ENCODE data around the gene SLC25A2.

Gene SLC25A2

DNA sequence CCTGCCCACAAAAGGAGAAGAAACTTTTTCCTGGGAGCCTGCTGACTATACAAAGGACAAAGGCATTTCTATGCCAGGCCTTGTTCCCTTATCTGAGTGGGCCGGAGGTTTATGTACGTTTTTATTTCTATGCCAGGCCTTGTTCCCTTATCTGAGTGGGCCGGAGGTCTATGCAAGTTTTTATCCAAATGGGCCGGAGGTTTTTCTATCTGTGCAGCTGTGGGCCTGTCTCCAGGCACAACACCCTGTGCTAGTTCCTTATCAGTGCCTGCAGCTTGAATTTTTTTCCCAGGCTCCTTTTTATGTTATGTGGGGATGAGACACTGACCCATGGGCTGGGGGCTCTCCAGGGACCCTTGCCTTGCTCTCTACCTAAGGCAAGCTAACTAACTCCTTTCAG lies 5.5 kb downstream of the SLC25A2 start:
- TF ChIP-seq, protein P1, sequence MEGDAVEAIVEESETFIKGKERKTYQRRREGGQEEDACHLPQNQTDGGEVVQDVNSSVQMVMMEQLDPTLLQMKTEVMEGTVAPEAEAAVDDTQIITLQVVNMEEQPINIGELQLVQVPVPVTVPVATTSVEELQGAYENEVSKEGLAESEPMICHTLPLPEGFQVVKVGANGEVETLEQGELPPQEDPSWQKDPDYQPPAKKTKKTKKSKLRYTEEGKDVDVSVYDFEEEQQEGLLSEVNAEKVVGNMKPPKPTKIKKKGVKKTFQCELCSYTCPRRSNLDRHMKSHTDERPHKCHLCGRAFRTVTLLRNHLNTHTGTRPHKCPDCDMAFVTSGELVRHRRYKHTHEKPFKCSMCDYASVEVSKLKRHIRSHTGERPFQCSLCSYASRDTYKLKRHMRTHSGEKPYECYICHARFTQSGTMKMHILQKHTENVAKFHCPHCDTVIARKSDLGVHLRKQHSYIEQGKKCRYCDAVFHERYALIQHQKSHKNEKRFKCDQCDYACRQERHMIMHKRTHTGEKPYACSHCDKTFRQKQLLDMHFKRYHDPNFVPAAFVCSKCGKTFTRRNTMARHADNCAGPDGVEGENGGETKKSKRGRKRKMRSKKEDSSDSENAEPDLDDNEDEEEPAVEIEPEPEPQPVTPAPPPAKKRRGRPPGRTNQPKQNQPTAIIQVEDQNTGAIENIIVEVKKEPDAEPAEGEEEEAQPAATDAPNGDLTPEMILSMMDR (IDR thresholded peaks at IDR 0.05; ENCODE audit: control insufficient read depth, extremely low read depth, insufficient read depth), result no peak
- DNase-seq (ENCODE audit: low read depth), result no peak

GRCh38 chr5:141272906-141273305 lies 30.9 kb downstream of the SLC25A2 start:
- no peak for DNase-seq (ENCODE audit: low read depth)
- no peak overlapping the region for H3K4me3 ChIP-seq (ENCODE audit: low read depth, low read length)
- TF ChIP-seq, protein P1 (IDR thresholded peaks at IDR 0.05; ENCODE audit: control insufficient read depth, extremely low read depth, insufficient read depth), result no peak

More for the DNA sequence above, 5.5 kb downstream of the SLC25A2 start:
- no peak overlapping the region for H3K4me3 ChIP-seq (ENCODE audit: low read depth, low read length)

GRCh38 chr5:141269195-141269594 lies 34.7 kb downstream of the SLC25A2 start:
- no peak overlapping the region for H3K4me3 ChIP-seq (ENCODE audit: low read depth, low read length)
- TF ChIP-seq, protein P1 (IDR thresholded peaks at IDR 0.05; ENCODE audit: control insufficient read depth, extremely low read depth, insufficient read depth), result no peak
- DNase-seq (ENCODE audit: low read depth), result no peak

DNA sequence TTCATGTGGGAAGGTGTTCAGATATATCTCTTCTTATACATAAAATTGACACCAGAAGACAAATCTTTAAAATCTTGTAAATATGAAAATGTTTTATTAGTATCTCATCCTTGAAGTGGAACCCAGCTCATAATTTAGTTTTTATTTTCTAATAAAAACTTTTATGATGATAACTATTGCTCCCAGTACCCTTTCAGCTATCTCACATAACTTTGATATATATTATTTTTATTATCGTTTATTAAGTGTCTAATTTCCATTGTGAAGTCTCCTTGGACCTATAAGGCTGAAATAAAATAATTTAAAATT lies 42.7 kb downstream of the SLC25A2 start:
- DNase-seq (ENCODE audit: low read depth), result no peak
- TF ChIP-seq, protein P1 (IDR thresholded peaks at IDR 0.05; ENCODE audit: control insufficient read depth, extremely low read depth, insufficient read depth), result no peak

DNA sequence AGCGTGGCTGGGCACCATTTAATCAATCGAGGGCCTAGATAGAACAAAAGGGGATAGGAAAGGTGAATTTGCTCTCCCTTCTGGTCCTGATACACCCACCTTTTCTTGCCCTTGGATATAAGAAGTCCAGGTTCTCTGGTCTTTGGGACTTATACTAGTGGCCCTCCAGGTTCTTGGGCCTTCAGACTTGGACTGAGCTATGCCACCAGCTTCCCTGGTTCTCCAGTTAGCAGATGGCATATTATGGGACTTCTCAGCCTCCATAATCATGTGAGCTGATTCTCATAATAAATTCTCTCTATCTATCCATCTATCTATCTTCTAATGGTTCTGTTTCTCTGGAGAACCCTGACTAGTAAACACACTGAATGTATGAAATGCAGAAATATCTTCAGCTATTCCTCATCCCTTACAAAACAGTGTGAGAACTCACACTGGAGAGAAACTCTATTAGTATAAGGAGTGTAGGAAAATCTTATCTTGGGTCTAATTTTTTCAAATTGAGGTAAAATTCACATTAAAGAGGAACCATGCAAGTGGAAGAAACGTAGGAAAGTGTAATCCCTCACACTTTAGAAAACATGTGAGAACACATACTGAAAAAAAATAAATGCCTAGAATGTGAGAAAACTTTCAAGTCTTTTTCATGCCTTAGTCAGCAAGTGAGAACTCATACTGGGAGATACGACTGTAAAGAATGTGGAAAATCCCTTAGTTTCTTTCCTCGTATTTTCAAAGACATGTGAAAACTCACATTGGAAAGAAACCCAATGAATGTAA lies 43.2 kb downstream of the SLC25A2 start:
- peak; percentile 1 for DNase-seq (ENCODE audit: low read depth)
- TF ChIP-seq, protein P1 (IDR thresholded peaks at IDR 0.05; ENCODE audit: control insufficient read depth, extremely low read depth, insufficient read depth), result no peak

More for the DNA sequence above, 42.7 kb downstream of the SLC25A2 start:
- no peak overlapping the region for H3K4me3 ChIP-seq (ENCODE audit: low read depth, low read length)

DNA sequence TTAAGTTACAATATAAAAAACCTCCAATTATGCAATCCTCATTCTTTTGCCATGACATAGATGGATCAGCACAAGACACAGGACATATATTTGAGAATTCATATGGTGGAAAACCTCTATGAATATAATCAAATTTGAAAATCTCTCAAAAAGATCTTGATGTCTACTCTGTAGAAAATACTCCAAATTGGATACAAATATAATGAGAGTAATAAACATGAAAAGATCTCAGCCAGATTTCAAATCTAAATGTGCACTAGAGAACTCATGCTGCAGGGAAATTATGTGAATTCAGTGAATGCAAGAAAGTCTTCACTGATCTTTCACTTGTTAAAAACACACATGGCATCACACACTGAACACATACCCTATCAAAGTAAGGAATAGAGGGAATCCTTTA lies 44.9 kb downstream of the SLC25A2 start:
- TF ChIP-seq, protein P1 (IDR thresholded peaks at IDR 0.05; ENCODE audit: control insufficient read depth, extremely low read depth, insufficient read depth), result no peak
- H3K4me3 ChIP-seq (ENCODE audit: low read depth, low read length), result no peak overlapping the region

More for the DNA sequence above, 43.2 kb downstream of the SLC25A2 start:
- H3K4me3 ChIP-seq (ENCODE audit: low read depth, low read length), result no peak overlapping the region

DNA sequence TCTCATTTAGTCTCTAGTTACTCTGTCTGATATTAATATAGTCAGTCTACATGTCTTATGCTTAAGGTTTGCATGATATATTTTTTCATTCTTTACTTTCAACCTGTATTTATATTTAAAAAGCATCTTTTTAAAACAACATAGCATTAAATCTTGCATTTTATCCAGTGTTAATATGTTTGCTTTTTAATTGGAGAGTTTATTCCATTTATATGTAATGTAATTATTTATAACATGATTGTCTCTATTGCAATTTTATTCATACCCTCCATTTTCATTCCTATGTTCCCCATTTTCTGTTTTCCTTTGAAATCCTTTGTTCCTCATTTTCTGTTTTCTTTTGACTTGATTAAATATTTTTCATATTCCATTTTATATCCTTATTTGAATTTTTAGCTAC lies 45.4 kb downstream of the SLC25A2 start:
- TF ChIP-seq, protein P1 (IDR thresholded peaks at IDR 0.05; ENCODE audit: control insufficient read depth, extremely low read depth, insufficient read depth), result no peak
- DNase-seq (ENCODE audit: low read depth), result no peak

More for the DNA sequence above, 44.9 kb downstream of the SLC25A2 start:
- no peak for DNase-seq (ENCODE audit: low read depth)

More for the DNA sequence above, 45.4 kb downstream of the SLC25A2 start:
- no peak overlapping the region for H3K4me3 ChIP-seq (ENCODE audit: low read depth, low read length)
